NT2/D1 (cell line): ENCODE data around the gene SLC30A3.

Experiments
- DNase-seq: peaks from one replicate; pipeline ENCODE4 v3.0.0-alpha.2; 2011; ENCODE audit warnings: low read depth, low spot score
- H3K27me3 ChIP-seq: 2 replicates; pipeline ENCODE4 v1.6.0; 2011; ENCODE audit warnings: mild to moderate bottlenecking; ENCODE audit not compliant: insufficient read length, insufficient read depth
- H3K36me3 ChIP-seq: 2 replicates; pipeline ENCODE4 v1.6.1; 2011; ENCODE audit warnings: mild to moderate bottlenecking, low read length, mixed read lengths; ENCODE audit not compliant: insufficient read depth, insufficient read length
- H3K4me1 ChIP-seq: 2 replicates; pipeline ENCODE4 v1.5.1; 2011; ENCODE audit not compliant: insufficient read depth, insufficient read length
- H3K4me3 ChIP-seq: 2 replicates; pipeline ENCODE4 v1.5.1; 2011; ENCODE audit warnings: low read depth; ENCODE audit not compliant: insufficient read length
- H3K9ac ChIP-seq: 2 replicates; pipeline ENCODE4 v1.6.0; 2011; ENCODE audit warnings: low read depth; ENCODE audit not compliant: insufficient read length
- H3K9me3 ChIP-seq: 2 replicates; pipeline ENCODE4 v1.5.1; 2011; ENCODE audit warnings: mild to moderate bottlenecking, low read length; ENCODE audit not compliant: insufficient read depth
- SUZ12 ChIP-seq: IDR thresholded peaks from 2 replicates; pipeline ENCODE4 v1.6.1; 2011; ENCODE audit not compliant: insufficient read length, insufficient read depth; ENCODE audit errors: extremely low read depth
- YY1 ChIP-seq: IDR thresholded peaks from 2 replicates; pipeline ENCODE4 v1.6.1; 2011; ENCODE audit not compliant: insufficient read length, insufficient read depth
- ZNF274 ChIP-seq: IDR thresholded peaks from 2 replicates; pipeline ENCODE4 v1.6.1; 2011; ENCODE audit warnings: mild to moderate bottlenecking, low read depth, low read length

Gene SLC30A3

GRCh38 chr2:27285481-27285880, 22.6 kb upstream of the SLC30A3 start:
- H3K4me3 ChIP-seq = no peak overlapping the region
- peaks cover 6% of the 10 kb centered on the region for H3K4me1 ChIP-seq
- TF ChIP-seq YY1 (no peak), SUZ12 (no peak), ZNF274 (no peak)
- no peaks in the 10 kb centered on the region for H3K36me3 ChIP-seq
- no peak overlapping the region for H3K9ac ChIP-seq
- H3K9me3 ChIP-seq = no peaks in the 10 kb centered on the region
- DNase-seq = no peak
- H3K27me3 ChIP-seq = peaks cover 5% of the 10 kb centered on the region

DNA sequence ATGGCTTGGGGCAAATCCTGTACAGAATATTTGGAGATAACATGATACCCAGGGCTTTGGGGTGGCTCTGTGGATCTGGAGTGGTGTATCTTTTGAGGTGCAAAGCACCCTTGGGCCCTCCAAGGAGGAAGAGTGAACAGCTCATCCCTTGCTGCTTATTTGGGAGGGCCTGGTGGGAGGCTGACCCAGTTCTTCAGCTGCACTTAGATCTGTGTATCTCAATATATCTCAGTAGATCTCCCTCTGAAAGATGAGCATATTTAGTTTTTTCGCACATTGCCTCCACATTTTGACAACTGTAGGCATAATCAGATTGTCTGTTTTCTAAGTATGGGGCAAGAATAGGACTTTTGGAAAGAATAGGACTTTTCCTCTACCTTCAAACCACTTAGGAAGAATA, 22.1 kb upstream of the SLC30A3 start:
- TF ChIP-seq YY1 (no peak), ZNF274 (no peak), SUZ12 (no peak)
- Histone ChIP-seq H3K4me1 (peaks cover 6% of the 10 kb centered on the region), H3K27me3 (peaks cover 5% of the 10 kb centered on the region), H3K4me3 (no peak overlapping the region), H3K9ac (no peak overlapping the region), H3K36me3 (no peaks in the 10 kb centered on the region), H3K9me3 (no peaks in the 10 kb centered on the region)
- DNase-seq = no peak

DNA sequence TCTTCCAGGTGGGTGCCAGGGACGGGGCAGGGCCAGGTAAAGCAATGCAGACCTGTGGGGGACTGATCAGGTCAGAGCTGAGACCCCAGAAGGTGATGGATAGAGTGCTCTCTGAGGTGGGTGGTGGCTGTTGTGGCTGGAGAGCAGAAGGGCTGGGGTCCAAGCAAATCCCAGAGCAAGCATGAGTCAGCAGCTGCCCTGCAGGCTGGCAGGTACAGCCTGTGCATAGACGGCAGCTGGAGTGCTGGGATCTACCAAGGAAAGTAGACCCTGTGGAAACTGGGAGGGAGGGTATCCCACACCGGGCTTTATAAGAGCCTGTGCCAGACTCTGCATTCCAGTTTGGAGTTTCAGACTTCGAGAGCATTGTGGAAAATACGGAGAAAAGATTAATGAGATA, 20.0 kb upstream of the SLC30A3 start:
- Histone ChIP-seq H3K27me3 (peaks cover 5% of the 10 kb centered on the region), H3K4me1 (peaks cover 6% of the 10 kb centered on the region), H3K36me3 (no peaks in the 10 kb centered on the region), H3K9ac (peak overlapping the region; percentile 59), H3K9me3 (no peaks in the 10 kb centered on the region), H3K4me3 (peak overlapping the region; percentile 29)
- TF ChIP-seq YY1 = no peak
- TF ChIP-seq ZNF274 = no peak
- TF ChIP-seq SUZ12 = no peak
- no peak for DNase-seq

GRCh38 chr2:27281855-27282559, 19.2 kb upstream of the SLC30A3 start, which contains the start of gene TRIM54:
Gene TRIM54, plus strand, starts transcription at chr2:27282429. Its CDS starts 303 bp downstream, at chr2:27282732.
- peak within 1 kb of the TSS; percentile 59 for H3K9ac ChIP-seq
- no peak for DNase-seq
- TF ChIP-seq YY1 (no peak), SUZ12 (no peak), ZNF274 (no peak)
- H3K36me3 ChIP-seq = no peaks in the 10 kb centered on the region
- H3K4me3 ChIP-seq = peak within 1 kb of the TSS; percentile 29
- peaks cover 6% of the 10 kb centered on the region for H3K4me1 ChIP-seq
- peaks cover 5% of the 10 kb centered on the region for H3K27me3 ChIP-seq
- H3K9me3 ChIP-seq = no peaks in the 10 kb centered on the region

GRCh38 chr2:27281442-27281841, 18.6 kb upstream of the SLC30A3 start:
- peaks cover 6% of the 10 kb centered on the region for H3K4me1 ChIP-seq
- H3K9ac ChIP-seq = no peak overlapping the region
- no peak for TF ChIP-seq YY1
- no peak for DNase-seq
- peaks cover 5% of the 10 kb centered on the region for H3K27me3 ChIP-seq
- no peaks in the 10 kb centered on the region for H3K9me3 ChIP-seq
- H3K36me3 ChIP-seq = no peaks in the 10 kb centered on the region
- H3K4me3 ChIP-seq = no peak overlapping the region

- no peak overlapping the region for H3K4me3 ChIP-seq
- peaks cover 5% of the 10 kb centered on the region for H3K27me3 ChIP-seq
- no peak for DNase-seq
- H3K9ac ChIP-seq = no peak overlapping the region
- no peaks in the 10 kb centered on the region for H3K36me3 ChIP-seq
- no peaks in the 10 kb centered on the region for H3K9me3 ChIP-seq
- TF ChIP-seq SUZ12 (no peak), ZNF274 (no peak), YY1 (no peak)
- peaks cover 6% of the 10 kb centered on the region for H3K4me1 ChIP-seq
These were observed 18.0 kb upstream of the SLC30A3 start for GRCh38 chr2:27280826-27281225.

GRCh38 chr2:27278010-27278409, 15.2 kb upstream of the SLC30A3 start:
- Histone ChIP-seq H3K4me3 (no peak overlapping the region), H3K9ac (no peak overlapping the region), H3K4me1 (peaks cover 9% of the 10 kb centered on the region), H3K27me3 (no peaks in the 10 kb centered on the region), H3K36me3 (no peaks in the 10 kb centered on the region), H3K9me3 (no peaks in the 10 kb centered on the region)
- TF ChIP-seq ZNF274 (no peak), SUZ12 (no peak), YY1 (no peak)
- no peak for DNase-seq
